Measurements from ENCODE around the gene PECR.

DNA sequence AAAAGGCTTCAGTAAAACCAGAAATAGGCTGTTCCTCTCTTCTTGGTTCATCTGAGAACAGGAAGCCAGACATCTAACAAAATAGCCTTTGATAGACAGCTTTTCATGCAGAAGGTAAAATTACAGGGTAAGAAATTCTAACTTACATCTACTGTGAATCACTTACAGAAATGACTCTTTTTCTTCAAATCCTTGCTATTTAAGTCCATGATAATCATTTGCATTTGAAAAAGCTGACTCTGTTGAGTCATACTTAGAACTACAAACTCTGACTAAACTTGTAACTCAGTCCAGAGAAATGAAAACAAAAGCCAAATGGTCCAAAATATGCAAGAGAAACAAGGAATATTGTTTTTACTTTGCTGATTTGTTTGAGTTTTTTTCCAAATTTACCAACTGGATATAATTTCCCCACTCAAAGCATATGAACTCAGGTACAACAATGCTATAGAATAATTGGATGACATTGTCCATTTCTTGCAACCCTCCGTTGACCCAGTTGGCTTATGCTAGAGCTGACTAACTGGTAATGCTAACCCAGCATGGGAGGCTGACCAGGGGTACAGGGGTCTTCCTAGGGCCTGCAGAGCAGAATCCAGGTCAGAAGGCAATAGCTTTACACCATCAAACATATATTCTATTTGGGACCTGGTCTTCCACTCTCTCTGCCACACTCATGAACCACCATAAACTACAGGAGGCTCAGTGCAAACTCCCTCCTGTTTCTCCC, 49.5 kb downstream of the PECR start:
- TF ChIP-seq, protein P1, sequence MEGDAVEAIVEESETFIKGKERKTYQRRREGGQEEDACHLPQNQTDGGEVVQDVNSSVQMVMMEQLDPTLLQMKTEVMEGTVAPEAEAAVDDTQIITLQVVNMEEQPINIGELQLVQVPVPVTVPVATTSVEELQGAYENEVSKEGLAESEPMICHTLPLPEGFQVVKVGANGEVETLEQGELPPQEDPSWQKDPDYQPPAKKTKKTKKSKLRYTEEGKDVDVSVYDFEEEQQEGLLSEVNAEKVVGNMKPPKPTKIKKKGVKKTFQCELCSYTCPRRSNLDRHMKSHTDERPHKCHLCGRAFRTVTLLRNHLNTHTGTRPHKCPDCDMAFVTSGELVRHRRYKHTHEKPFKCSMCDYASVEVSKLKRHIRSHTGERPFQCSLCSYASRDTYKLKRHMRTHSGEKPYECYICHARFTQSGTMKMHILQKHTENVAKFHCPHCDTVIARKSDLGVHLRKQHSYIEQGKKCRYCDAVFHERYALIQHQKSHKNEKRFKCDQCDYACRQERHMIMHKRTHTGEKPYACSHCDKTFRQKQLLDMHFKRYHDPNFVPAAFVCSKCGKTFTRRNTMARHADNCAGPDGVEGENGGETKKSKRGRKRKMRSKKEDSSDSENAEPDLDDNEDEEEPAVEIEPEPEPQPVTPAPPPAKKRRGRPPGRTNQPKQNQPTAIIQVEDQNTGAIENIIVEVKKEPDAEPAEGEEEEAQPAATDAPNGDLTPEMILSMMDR (IDR thresholded peaks at IDR 0.05): no peak
- no peak for TF ChIP-seq POLR2A (IDR thresholded peaks at IDR 0.05)
